ENCODE measurements around the gene FAM20A. TPM values are rescaled to one million over a fixed set of nuclear protein-coding genes. Genes with fewer than 3 reads are reported as not detected.

FAM20A gene
- total RNA-seq, 1 experiment from 2014 or later, result not detected

DNA sequence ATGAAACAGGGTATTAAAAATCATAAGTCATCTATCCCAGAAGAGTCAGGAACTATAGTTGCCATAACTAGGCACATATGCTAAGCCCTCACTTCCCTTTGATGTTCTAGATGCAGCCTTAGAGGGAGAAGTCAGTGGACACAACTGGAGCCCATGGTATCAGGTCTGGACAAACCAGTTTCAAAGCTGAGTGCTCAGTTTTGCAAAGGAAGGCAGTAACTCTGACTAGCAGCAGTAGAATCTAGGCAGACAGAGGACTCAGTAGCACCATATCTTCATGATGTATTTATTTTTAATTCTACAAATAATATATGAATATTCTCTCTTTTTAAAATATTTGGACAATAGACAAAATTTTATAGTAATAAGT is 11.7 kb upstream of the FAM20A start:
- ATAC-seq (no peak), DNase-seq (ENCODE audit: low read depth, low spot score) (no peak)
- no peaks in the 10 kb centered on the region for H3K9me2 ChIP-seq (ENCODE audit: insufficient read depth)
- intact Hi-C loops (cut with micrococcal nuclease), result loop anchor here (5.0 kb wide), 1 partner anchor 146 kb away; no protein-coding TSS in a partner anchor
- CTCF ChIA-PET, result interaction anchor here (1.0 to 2.5 kb wide), 6 partner anchors 15 to 128 kb away, joined by 3 to 23 read pairs (median 5); no protein-coding TSS in a partner anchor
- no peaks in the 10 kb centered on the region for H3K36me3 ChIP-seq (ENCODE audit: control insufficient read depth in 1 of 2, insufficient read depth in 2 of 2, low read length in 2 of 2)
- RAD21 ChIA-PET (ENCODE audit: low non-redundant PET in 1 of 2, low total read pairs in 2 of 2, uncharacterized antibody in 2 of 2, unreplicated experiment in 2 of 2), result no interaction called here
- H4K20me1 ChIP-seq (ENCODE audit: insufficient read depth), result no peaks in the 10 kb centered on the region
- H3K4me3 ChIP-seq (replicated peaks in 1 of 2; ENCODE audit: low read depth in 1 of 2, low read length in 2 of 2), result no peak overlapping the region
- H3K4me2 ChIP-seq (ENCODE audit: low read length), result no peak overlapping the region
- no peak overlapping the region for H3K9ac ChIP-seq (ENCODE audit: low read length)
- no peaks in the 10 kb centered on the region for H3K79me2 ChIP-seq (ENCODE audit: insufficient read depth, low read length)
- H2AFZ ChIP-seq (ENCODE audit: low read depth, low read length, poor library complexity, severe bottlenecking), result no peak overlapping the region
- POLR2A ChIA-PET, result no interaction called here
- no peak overlapping the region for H3K27ac ChIP-seq (ENCODE audit: low read depth, low read length)
- no peak for TF ChIP-seq CEBPB (IDR thresholded peaks at IDR 0.05; ENCODE audit: low read depth)
- no peak for TF ChIP-seq EGR1 (IDR thresholded peaks at IDR 0.05; ENCODE audit: low read depth)
- no peak for TF ChIP-seq RAD21 (IDR thresholded peaks at IDR 0.05; ENCODE audit: low read depth)
- no peaks in the 10 kb centered on the region for H3K4me1 ChIP-seq (ENCODE audit: control insufficient read depth in 1 of 2, insufficient read depth in 2 of 2, low read length in 2 of 2)
- peaks cover 16 to 25% of the 10 kb centered on the region in 2 experiments; a peak in 3 of 4 replicates for H3K9me3 ChIP-seq (ENCODE audit: control insufficient read depth in 1 of 2, insufficient read depth in 1 of 2, low read depth in 1 of 2, low read length in 2 of 2)
- BruUV-seq (replicated peaks), result no TSS peak
- H3K27me3 ChIP-seq (ENCODE audit: insufficient read depth, low read length), result no peaks in the 10 kb centered on the region

DNA sequence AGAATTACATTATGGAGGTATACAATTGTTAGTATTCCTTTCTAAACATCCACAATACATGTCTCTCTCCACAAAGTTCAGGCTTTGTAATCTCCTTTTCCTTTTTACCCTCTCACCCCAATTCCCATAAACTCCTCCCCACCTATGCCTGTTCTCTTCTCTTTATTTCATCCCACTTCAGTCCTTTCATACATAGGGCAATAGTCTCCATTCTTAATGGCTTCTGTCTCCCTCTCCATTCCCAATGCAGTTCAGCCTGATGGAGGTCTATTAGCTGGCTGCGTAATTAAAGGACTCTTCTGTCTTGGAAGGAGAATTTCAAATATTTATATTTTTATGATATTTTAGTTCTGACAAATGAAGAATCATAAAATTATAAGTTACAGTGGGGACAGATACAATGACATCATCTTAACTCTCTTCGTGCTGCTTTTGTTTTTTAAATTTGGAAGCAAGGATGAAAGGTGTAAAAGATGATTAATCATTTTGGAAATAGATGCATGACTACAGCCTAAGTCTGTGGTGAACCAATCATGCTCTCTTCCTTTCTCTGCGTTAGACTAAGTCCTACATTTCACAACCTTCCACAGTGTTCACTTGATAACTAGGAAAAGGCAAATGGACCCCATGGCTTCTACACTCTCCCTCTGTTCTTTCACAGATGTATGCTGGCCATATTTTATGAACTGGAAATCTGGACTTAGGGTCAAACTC is 11.2 kb upstream of the FAM20A start:
- H2AFZ ChIP-seq (ENCODE audit: low read depth, low read length, poor library complexity, severe bottlenecking), result no peak overlapping the region
- no peaks in the 10 kb centered on the region for H3K36me3 ChIP-seq (ENCODE audit: control insufficient read depth in 1 of 2, insufficient read depth in 2 of 2, low read length in 2 of 2)
- DNase-seq (ENCODE audit: low read depth, low spot score) (no peak), ATAC-seq (no peak)
- no peaks in the 10 kb centered on the region for H3K9me2 ChIP-seq (ENCODE audit: insufficient read depth)
- no TSS peak for BruUV-seq (replicated peaks)
- H3K9me3 ChIP-seq (ENCODE audit: control insufficient read depth in 1 of 2, insufficient read depth in 1 of 2, low read depth in 1 of 2, low read length in 2 of 2), result peaks cover 21 to 30% of the 10 kb centered on the region in 2 experiments; a peak in 3 of 4 replicates
- H3K27ac ChIP-seq (ENCODE audit: low read depth, low read length), result no peak overlapping the region
- H3K4me2 ChIP-seq (ENCODE audit: low read length), result no peak overlapping the region
- no peak overlapping the region for H3K9ac ChIP-seq (ENCODE audit: low read length)
- no peaks in the 10 kb centered on the region for H3K4me1 ChIP-seq (ENCODE audit: control insufficient read depth in 1 of 2, insufficient read depth in 2 of 2, low read length in 2 of 2)
- no peaks in the 10 kb centered on the region for H4K20me1 ChIP-seq (ENCODE audit: insufficient read depth)
- intact Hi-C loops (cut with micrococcal nuclease), result loop anchor here (5.0 kb wide), 1 partner anchor 145 kb away; no protein-coding TSS in a partner anchor
- H3K4me3 ChIP-seq (replicated peaks in 1 of 2; ENCODE audit: low read depth in 1 of 2, low read length in 2 of 2), result no peak overlapping the region
- ChIA-PET POLR2A (no interaction called here), CTCF (interaction anchor here (2.5 kb wide), 1 partner anchor 79 kb away, joined by 23 read pairs; no protein-coding TSS in a partner anchor), RAD21 (ENCODE audit: low non-redundant PET in 1 of 2, low total read pairs in 2 of 2, uncharacterized antibody in 2 of 2, unreplicated experiment in 2 of 2) (no interaction called here)
- H3K79me2 ChIP-seq (ENCODE audit: insufficient read depth, low read length), result no peaks in the 10 kb centered on the region
- H3K27me3 ChIP-seq (ENCODE audit: insufficient read depth, low read length), result no peaks in the 10 kb centered on the region
- TF ChIP-seq, protein P1, sequence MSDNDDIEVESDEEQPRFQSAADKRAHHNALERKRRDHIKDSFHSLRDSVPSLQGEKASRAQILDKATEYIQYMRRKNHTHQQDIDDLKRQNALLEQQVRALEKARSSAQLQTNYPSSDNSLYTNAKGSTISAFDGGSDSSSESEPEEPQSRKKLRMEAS (IDR thresholded peaks at IDR 0.05), result no peak
- no peak for TF ChIP-seq ZNF274 (IDR thresholded peaks at IDR 0.05; ENCODE audit: low read depth, low read length)
- no peak for TF ChIP-seq YY1 (IDR thresholded peaks at IDR 0.05; ENCODE audit: extremely low read depth, insufficient replicate concordance, low read depth, low read length)
- no peak for TF ChIP-seq CEBPB (IDR thresholded peaks at IDR 0.05; ENCODE audit: low read depth)
- no peak for TF ChIP-seq EGR1 (IDR thresholded peaks at IDR 0.05; ENCODE audit: low read depth)
- no peak for TF ChIP-seq ZFX (IDR thresholded peaks at IDR 0.05)
- TF ChIP-seq, protein P2, sequence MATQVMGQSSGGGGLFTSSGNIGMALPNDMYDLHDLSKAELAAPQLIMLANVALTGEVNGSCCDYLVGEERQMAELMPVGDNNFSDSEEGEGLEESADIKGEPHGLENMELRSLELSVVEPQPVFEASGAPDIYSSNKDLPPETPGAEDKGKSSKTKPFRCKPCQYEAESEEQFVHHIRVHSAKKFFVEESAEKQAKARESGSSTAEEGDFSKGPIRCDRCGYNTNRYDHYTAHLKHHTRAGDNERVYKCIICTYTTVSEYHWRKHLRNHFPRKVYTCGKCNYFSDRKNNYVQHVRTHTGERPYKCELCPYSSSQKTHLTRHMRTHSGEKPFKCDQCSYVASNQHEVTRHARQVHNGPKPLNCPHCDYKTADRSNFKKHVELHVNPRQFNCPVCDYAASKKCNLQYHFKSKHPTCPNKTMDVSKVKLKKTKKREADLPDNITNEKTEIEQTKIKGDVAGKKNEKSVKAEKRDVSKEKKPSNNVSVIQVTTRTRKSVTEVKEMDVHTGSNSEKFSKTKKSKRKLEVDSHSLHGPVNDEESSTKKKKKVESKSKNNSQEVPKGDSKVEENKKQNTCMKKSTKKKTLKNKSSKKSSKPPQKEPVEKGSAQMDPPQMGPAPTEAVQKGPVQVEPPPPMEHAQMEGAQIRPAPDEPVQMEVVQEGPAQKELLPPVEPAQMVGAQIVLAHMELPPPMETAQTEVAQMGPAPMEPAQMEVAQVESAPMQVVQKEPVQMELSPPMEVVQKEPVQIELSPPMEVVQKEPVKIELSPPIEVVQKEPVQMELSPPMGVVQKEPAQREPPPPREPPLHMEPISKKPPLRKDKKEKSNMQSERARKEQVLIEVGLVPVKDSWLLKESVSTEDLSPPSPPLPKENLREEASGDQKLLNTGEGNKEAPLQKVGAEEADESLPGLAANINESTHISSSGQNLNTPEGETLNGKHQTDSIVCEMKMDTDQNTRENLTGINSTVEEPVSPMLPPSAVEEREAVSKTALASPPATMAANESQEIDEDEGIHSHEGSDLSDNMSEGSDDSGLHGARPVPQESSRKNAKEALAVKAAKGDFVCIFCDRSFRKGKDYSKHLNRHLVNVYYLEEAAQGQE (IDR thresholded peaks at IDR 0.05; ENCODE audit: low read depth), result no peak
- no peak for TF ChIP-seq RAD21 (IDR thresholded peaks at IDR 0.05; ENCODE audit: low read depth)
- TF ChIP-seq, protein P3, sequence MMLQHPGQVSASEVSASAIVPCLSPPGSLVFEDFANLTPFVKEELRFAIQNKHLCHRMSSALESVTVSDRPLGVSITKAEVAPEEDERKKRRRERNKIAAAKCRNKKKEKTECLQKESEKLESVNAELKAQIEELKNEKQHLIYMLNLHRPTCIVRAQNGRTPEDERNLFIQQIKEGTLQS (IDR thresholded peaks at IDR 0.05), result no peak
- TF ChIP-seq, protein P4, sequence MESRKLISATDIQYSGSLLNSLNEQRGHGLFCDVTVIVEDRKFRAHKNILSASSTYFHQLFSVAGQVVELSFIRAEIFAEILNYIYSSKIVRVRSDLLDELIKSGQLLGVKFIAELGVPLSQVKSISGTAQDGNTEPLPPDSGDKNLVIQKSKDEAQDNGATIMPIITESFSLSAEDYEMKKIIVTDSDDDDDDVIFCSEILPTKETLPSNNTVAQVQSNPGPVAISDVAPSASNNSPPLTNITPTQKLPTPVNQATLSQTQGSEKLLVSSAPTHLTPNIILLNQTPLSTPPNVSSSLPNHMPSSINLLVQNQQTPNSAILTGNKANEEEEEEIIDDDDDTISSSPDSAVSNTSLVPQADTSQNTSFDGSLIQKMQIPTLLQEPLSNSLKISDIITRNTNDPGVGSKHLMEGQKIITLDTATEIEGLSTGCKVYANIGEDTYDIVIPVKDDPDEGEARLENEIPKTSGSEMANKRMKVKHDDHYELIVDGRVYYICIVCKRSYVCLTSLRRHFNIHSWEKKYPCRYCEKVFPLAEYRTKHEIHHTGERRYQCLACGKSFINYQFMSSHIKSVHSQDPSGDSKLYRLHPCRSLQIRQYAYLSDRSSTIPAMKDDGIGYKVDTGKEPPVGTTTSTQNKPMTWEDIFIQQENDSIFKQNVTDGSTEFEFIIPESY (IDR thresholded peaks at IDR 0.05; ENCODE audit: extremely low read depth, insufficient replicate concordance, low read length), result no peak

Measured in HCT116 (cell line).